GM19463 (cell line): ENCODE results near the gene H2AZ1.

Experiments used
- ATAC-seq: cut with Tn5 transposase; IDR thresholded peaks from one replicate; pipeline ENCODE4 v1.9.1; 2021; ENCODE audit warnings: mild to moderate bottlenecking, moderate library complexity; ENCODE audit not compliant: unreplicated experiment

Gene H2AZ1

DNA sequence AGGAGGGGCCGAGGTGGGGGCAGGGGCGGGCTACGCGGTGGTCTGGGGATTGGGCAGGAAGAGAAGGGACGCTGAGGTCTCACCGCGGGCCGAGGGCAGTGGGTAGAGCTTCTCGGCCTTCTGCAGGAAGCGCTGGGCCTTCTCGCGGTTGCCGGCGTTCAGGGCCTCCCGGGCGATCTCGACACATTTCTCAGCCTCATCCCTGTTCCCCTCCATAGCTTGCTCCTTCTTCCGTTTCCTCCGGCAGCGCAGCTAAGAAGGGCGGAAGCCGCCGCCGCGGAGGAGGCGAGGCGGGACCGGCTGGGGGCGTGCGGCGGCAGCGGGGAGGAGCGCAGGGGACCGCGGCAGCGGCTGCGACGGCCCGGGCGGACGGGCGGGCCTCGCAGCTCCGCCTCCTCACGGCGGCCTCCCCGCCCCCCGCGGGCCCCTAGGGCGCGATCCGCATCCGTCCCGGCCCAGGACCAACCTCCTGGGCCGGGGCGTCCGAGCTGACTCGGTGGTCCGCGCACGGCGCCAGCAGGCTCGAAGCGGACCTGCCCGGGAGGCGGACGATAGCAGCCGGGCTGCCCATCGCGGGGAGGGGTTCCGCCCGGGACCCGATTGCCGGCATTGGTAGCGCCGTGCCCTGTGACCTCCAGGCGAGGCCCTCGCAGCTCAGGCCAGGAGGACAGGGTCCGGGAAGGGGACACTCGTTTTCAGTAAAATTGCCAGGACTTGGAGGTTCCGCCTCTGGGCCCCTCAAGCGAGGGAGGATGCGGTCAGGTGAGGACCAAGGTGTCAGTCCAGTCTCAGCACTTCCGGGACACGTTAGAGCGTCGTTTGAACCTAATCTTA lies 3.5 kb downstream of the H2AZ1 start, which contains the start of gene DNAJB14:
Gene DNAJB14 (minus strand): TSS at position 263 of the 834 bp plus-strand sequence. CDS start 47 bp downstream, at position 216.
- peak; percentile 38 for ATAC-seq

DNA sequence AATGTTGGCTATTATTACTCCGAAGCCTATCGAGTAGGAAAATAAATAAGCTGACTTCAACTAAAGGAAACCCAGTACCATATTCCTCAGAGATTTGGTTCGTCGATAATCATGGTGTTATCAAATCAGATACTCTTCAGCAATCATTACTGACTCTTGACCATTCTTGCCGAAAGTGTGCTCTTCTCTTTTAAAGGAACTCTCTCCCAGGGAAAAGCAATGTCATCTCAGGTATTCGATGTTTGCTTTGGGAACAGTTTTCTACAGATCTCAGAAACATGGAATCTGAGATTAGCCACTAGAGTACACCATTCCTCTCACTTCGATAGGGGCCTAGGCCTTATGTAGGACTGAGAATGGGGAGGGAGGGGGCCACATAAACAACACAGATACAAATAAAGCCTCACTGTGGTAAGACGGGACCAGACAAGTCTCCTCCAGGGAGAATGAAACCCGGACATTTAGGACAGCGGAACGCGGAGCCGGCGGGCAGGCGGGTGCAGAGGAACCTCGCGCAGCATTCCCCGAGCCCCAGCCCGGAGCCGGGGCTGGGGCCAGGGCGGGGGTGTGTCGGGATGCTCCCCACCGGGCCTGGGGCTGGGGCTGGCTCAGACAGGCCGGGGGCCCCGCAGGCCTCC lies 4.2 kb downstream of the H2AZ1 start:
- ATAC-seq: peak; percentile 2

DNA sequence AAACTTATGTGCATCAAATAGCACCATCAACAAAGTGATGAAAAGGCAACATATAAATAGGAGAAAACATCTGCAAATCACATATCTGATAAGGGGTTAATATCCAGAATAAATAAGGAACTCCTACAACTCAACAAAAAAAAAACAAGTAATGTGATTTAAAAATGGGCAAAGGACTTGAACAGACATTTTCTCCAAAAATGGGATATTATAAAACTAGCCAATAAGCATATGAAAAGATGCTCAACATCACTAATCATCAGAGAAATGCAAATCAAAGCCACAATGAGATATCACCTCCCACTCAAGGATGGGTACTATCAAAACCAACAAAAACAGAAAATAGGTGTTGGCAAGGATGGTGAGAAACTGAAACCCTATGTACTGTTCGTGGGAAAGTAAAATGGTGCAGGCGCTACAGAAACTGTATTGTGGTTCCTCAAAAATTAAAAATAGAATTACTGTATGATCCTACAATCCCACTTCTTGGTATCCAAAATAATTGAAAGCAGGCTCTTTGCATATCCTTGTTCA lies 6.1 kb downstream of the H2AZ1 start:
- no peak for ATAC-seq

DNA sequence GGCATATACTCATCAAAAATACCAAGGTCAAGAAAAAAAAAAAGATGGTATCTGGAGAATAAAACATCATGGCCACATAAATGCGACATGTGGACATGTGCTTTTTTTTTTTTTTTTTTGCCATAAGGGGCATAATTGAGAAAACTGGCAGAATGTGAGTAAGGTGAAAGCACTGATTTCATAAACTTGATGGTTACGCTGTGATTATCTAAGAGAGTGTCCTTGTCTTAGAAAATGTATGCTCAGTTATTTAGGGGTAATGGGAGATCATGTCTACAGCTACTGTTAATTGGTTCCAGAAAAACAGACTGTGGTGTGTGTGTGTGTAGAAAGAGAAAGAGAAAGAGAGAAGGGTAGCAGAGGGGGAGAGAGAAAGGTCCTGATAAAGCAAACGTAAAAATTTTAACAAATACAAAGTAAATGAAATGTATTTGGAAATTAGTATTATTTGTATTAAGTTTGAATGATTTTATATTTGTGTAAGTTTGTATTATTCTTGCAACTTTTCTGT lies 11.8 kb downstream of the H2AZ1 start:
- no peak for ATAC-seq

DNA sequence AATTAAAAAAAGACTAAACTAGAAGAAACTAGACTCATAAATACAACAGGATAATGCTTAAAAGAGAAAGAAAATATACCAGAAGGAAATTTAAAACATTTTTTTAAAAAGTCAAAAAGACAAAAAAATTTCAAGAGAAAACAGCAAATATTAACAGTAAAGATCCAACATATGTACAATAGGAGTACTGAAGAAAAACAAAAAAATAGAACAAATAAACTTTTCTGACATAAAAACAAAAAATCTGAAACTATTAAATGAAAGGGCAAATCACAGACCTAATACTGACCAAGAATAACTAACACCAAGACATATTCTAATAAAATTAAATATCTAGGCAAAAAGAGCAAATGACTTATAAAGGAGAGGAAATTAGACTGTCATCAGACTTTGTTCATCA lies 15.2 kb downstream of the H2AZ1 start:
- no peak for ATAC-seq

DNA sequence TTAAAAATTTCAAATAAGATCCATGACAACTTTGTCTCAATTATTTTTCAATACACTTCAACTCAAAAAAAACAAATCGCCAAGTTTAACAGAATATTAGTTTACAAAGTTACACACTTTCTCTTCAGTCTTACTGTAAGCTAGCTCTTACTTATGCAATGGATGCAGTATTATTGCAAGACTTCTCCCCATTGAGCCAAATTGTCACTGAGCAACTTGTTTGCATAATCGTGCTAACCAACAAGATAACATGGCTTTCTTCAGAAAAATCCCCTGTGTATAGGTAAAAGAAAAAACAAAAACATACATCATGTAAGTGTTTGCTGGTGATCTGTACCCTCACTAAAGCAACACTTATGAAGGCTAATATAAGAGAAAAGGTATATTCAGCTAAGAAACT lies 22.5 kb downstream of the H2AZ1 start:
- no peak for ATAC-seq

DNA sequence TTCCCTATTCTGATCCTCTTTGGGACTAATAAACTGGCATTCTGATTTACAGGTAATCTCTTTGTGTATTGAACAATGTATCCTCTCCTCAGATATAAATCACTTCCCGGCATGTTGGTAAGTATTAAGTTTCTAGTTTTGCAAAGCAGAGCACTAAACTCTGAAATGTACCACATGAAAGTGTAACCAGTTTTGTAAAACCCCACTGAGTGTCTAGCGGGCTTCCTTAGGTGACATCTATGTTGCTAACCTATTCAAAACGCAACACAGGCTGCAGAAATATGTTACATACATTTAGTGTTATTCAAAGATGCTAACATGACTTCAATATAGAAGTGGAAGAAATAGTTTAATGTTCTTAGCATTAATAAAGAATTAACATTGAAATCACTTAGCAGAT lies 28.9 kb downstream of the H2AZ1 start:
- no peak for ATAC-seq

DNA sequence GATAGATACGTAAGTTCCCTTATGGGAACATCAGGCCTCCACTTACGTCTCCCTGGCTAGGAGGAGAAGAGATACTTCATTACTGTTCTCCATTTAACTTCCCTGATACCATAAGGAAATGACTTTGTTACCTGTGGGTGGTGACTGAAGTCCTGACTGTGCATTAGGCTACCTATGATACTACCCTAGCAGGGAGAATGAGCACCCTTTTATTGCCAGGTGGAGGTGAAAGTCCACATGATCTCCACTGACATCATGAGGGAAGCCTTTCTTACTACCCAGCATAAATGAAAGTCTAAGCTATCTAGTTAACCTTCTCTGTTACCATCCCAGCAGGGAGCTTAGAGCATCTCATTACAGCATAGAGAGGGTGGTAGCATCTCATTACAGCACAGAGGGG lies 31.4 kb downstream of the H2AZ1 start:
- no peak for ATAC-seq

DNA sequence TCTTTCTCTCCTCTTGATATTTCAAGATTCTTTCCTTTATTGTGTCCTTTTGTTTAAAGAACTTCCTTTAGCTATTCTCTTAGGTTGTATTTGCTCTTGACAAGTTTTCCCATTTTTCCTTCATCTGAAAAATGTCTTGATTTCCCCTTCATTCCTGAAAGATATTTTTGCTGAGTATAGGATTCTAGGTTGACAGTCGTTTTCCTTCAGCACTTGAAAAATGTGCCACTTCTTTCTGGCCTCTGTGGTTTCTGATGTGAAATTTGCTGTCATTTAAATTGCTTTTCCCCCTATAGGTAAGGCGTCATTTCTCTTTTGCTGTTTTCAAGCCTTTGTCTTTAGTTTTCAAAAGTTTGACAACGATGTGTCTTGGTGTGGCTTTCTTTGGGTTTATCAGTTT lies 32.5 kb downstream of the H2AZ1 start:
- no peak for ATAC-seq

DNA sequence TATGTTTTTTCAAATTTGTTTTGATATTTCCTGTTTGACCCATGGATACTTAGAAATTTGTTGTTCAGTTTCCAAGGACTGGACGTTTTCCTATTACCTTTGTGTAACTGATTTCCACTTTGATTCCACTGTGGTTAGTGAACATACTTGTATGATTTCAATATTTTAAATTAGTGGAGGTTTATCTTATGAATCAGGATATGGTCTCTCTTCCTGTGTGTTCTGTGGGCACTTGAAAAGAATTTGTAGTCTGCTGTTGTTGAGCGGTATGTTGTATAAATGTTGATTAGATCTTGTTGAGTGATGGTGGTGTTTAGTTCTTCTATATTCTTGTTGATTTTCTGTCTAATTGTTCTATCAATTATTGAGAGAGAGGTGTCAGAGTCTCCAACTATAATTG lies 34.6 kb downstream of the H2AZ1 start:
- no peak for ATAC-seq
